ENCODE measurements around the gene STRN4. TPM values are rescaled to one million over a fixed set of nuclear protein-coding genes. Genes with fewer than 3 reads are reported as not detected.
"Not testable (repeated sequence)": the region's sequence is repeated elsewhere in the genome, so short reads cannot be mapped to it uniquely, and the experiment has no call there.

Gene STRN4
- total RNA-seq, 1 donor from 2014 or later, result 138 TPM

DNA sequence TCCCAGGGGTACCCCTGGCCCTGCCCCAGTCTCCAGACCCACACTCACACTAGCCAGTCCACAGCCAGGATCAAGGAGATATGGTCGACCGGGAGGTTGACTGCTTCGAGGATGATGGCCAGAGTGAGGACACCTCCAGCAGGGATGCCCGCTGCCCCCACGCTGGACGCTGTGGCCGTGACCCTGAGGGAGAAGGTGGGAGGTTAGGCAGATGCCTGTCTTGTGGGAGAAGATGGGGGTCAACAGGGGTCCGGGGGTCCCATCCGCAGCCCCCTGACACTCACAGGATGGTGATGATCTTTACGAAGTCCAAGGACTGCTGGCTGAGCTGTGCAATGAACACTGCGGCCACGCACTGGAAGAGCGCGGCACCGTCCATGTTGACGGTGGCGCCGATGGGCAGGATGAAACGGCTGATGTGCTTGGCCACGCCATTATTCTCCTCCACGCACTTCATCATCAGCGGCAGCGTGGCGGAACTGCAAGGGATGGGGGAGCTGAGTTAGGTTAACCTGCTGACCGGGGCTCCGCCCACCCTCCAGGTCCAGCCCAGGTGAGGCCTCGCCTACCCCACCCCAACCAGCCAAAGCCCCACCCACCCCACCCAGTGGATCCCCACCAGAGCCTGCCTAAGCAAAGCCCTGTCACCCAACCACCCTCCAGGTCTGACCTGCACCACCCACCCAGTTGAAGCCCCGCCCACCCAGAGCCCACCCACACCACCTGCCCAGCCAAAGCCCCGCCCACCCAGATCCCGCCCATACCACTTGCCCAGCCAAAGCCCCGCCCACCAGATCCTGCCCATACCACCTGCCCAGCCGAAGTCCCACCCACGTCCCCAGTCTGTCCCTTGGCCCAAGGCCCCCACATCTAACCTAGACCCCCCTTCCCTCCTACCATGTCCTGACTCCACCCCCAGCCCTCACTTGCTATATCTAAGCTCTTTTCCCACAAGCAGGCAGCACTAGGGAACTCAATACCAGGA is 31.0 kb upstream of the STRN4 start:
- no peak overlapping the region for H3K4me3 Mint-ChIP-seq
- H3K36me3 Mint-ChIP-seq (ENCODE audit: low read depth), result peaks cover 22% of the 10 kb centered on the region
- TF ChIP-seq CTCF (conservative IDR thresholded peaks at IDR 0.05), result no peak
- DNase-seq (ENCODE audit: low read depth, low spot score), result no peak
- H3K27ac Mint-ChIP-seq (ENCODE audit: unreplicated experiment), result no peak overlapping the region
- H3K4me1 Mint-ChIP-seq, result no peaks in the 10 kb centered on the region
- H3K27me3 Mint-ChIP-seq (ENCODE audit: low read depth), result no peaks in the 10 kb centered on the region
- H3K9me3 Mint-ChIP-seq, result no peaks in the 10 kb centered on the region

DNA sequence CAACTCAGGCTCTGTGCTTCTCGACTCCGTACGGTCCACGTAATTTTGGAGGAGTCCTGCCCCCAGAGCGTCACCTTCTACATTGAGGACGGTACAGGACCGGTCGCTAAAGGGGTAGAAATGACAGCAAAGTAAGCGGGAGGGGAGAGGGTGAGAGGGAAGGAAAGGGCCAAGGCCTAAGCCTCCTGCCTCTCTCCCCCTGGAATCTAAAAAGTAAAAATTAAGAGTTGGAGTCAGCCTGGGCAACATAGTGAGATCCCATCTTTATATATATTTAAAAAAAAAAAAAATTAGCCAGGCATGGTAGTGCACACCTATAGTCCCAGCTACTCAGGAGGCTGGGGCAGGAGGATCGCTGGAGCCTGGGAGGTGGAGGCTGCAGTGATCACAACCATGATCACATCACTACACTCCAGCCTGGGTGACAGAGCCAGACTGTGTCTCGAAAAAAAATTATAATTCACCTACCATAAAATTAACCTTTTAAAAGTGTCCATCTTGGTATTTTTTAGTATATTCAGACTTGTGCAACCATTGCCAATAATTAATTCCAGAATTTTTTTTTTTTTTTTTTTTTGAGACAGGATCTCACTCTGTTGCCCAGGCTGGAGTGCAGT is 29.5 kb upstream of the STRN4 start:
- Mint-ChIP-seq H3K9me3 (no peaks in the 10 kb centered on the region), H3K36me3 (ENCODE audit: low read depth) (peaks cover 19% of the 10 kb centered on the region), H3K4me1 (no peaks in the 10 kb centered on the region), H3K4me3 (no peak overlapping the region), H3K27me3 (ENCODE audit: low read depth) (no peaks in the 10 kb centered on the region), H3K27ac (ENCODE audit: unreplicated experiment) (no peak overlapping the region)
- no peak for TF ChIP-seq CTCF (conservative IDR thresholded peaks at IDR 0.05)
- DNase-seq (ENCODE audit: low read depth, low spot score), result no peak

- no peak overlapping the region for H3K27ac Mint-ChIP-seq (ENCODE audit: unreplicated experiment)
- no peak overlapping the region for H3K4me3 Mint-ChIP-seq
- no peaks in the 10 kb centered on the region for H3K27me3 Mint-ChIP-seq (ENCODE audit: low read depth)
- TF ChIP-seq CTCF (conservative IDR thresholded peaks at IDR 0.05), result no peak
- H3K9me3 Mint-ChIP-seq, result no peaks in the 10 kb centered on the region
- peaks cover 6% of the 10 kb centered on the region for H3K4me1 Mint-ChIP-seq
- H3K36me3 Mint-ChIP-seq (ENCODE audit: low read depth), result peaks cover 18% of the 10 kb centered on the region
- DNase-seq (ENCODE audit: low read depth, low spot score), result no peak
Observed at GRCh38 chr19:46773018-46773399, 26.8 kb upstream of the STRN4 start.

GRCh38 chr19:46772170-46773017 is 26.1 kb upstream of the STRN4 start:
- H3K27ac Mint-ChIP-seq (ENCODE audit: unreplicated experiment), result no peak overlapping the region
- peaks cover 14% of the 10 kb centered on the region for H3K36me3 Mint-ChIP-seq (ENCODE audit: low read depth)
- no peaks in the 10 kb centered on the region for H3K9me3 Mint-ChIP-seq
- no peaks in the 10 kb centered on the region for H3K27me3 Mint-ChIP-seq (ENCODE audit: low read depth)
- no peak overlapping the region for H3K4me3 Mint-ChIP-seq
- TF ChIP-seq CTCF (conservative IDR thresholded peaks at IDR 0.05), result no peak
- DNase-seq (ENCODE audit: low read depth, low spot score), result no peak
- H3K4me1 Mint-ChIP-seq, result peaks cover 6% of the 10 kb centered on the region

DNA sequence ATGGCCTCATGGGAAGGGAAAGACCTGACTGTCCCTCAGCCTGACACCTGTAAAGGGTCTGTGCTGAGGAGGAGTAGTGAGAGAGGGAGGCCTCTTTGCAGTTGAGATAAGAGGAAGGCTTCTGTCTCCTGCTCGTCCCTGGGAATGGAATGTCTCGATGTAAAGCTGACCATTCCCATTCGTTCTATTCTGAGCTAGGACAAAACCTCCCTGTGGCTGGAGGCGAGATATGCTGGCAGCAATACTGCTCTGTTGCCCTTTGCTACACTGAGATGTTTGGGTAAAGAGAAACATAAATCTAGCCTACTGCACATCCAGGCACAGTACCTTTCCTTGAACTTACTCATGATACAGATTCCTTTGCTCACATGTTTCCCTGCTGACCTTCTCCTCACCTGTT is 22.5 kb upstream of the STRN4 start:
- not testable (repeated sequence) for DNase-seq (ENCODE audit: low read depth, low spot score); H3K4me3 Mint-ChIP-seq; H3K36me3 Mint-ChIP-seq (ENCODE audit: low read depth); H3K27me3 Mint-ChIP-seq (ENCODE audit: low read depth); H3K9me3 Mint-ChIP-seq
- Mint-ChIP-seq H3K27ac (ENCODE audit: unreplicated experiment) (peak overlapping the region; percentile 43), H3K4me1 (peaks cover 13% of the 10 kb centered on the region)
